DND-41 (cell line): Measurements from ENCODE around the gene GRID1.

Experiments used
- CTCF ChIP-seq: IDR thresholded peaks from 2 replicates; pipeline ENCODE4 v1.5.1; 2012; ENCODE audit warnings: borderline replicate concordance, low read length, moderate library complexity, mild to moderate bottlenecking; ENCODE audit not compliant: poor library complexity, severe bottlenecking; ENCODE audit errors: extremely low read depth
- EZH2 ChIP-seq: IDR thresholded peaks from 3 replicates; pipeline ENCODE4 v1.6.1; 2012; ENCODE audit warnings: borderline replicate concordance, low read depth, mild to moderate bottlenecking, moderate library complexity, low read length, inconsistent platforms; ENCODE audit not compliant: severe bottlenecking

GRCh38 chr10:85658518-85658917 is 708.1 kb downstream of the GRID1 start:
- TF ChIP-seq CTCF (no peak), EZH2 (no peak)
